NCI-H82 treated with DMSO at 0.1 percent for 48 hours (cell line): ENCODE measurements around the gene CCDC180.
"Not testable (repeated sequence)": the region's sequence is repeated elsewhere in the genome, so short reads cannot be mapped to it uniquely, and the experiment has no call there.

Experiments
- DNase-seq: peaks from one replicate; lab custom pipeline; 2025; ENCODE audit not compliant: unreplicated experiment; lab: John Stamatoyannopoulos, UW

CCDC180 gene

GRCh38 chr9:97307500-97308163 is at the start of gene CCDC180:
Gene CCDC180 (plus strand): TSS chr9:97307659. CDS start chr9:97308064, 405 bp downstream.
- no peak for DNase-seq

GRCh38 chr9:97259834-97260514 is 47.5 kb upstream of the CCDC180 start:
- not testable (repeated sequence) for DNase-seq

GRCh38 chr9:97271292-97271691 is 36.2 kb upstream of the CCDC180 start:
- no peak for DNase-seq

- DNase-seq = no peak
Measured at GRCh38 chr9:97272072-97272471, 35.4 kb upstream of the CCDC180 start.

GRCh38 chr9:97276310-97276852 is 31.1 kb upstream of the CCDC180 start:
- no peak for DNase-seq

- DNase-seq = no peak
Measured at GRCh38 chr9:97277953-97278352, 29.5 kb upstream of the CCDC180 start.

- DNase-seq = no peak
Measured at GRCh38 chr9:97280755-97281330, 26.6 kb upstream of the CCDC180 start.

GRCh38 chr9:97283768-97284167 is 23.7 kb upstream of the CCDC180 start:
- no peak for DNase-seq

- no peak for DNase-seq
Measured at GRCh38 chr9:97284798-97285197, 22.7 kb upstream of the CCDC180 start.

- no peak for DNase-seq
Measured at GRCh38 chr9:97292200-97292599, 15.3 kb upstream of the CCDC180 start.

GRCh38 chr9:97293207-97293721 is 14.2 kb upstream of the CCDC180 start:
- DNase-seq = no peak

- DNase-seq = no peak
Measured at GRCh38 chr9:97293818-97294217, 13.6 kb upstream of the CCDC180 start.

GRCh38 chr9:97297889-97298288 is 9.6 kb upstream of the CCDC180 start:
- no peak for DNase-seq

- no peak for DNase-seq
Measured at GRCh38 chr9:97299809-97300414, 7.5 kb upstream of the CCDC180 start.

- no peak for DNase-seq
Measured at GRCh38 chr9:97300586-97300985, 6.9 kb upstream of the CCDC180 start.

- no peak for DNase-seq
Measured at GRCh38 chr9:97301974-97302373, 5.5 kb upstream of the CCDC180 start.

- no peak for DNase-seq
Measured at GRCh38 chr9:97304586-97304985, 2.9 kb upstream of the CCDC180 start.

GRCh38 chr9:97305501-97306298 is 1.8 kb upstream of the CCDC180 start:
- no peak for DNase-seq

- DNase-seq = no peak
Measured at GRCh38 chr9:97307091-97307490, 368 bp upstream of the CCDC180 start.

- DNase-seq = no peak
Measured at GRCh38 chr9:97309260-97309659, 1.8 kb downstream of the CCDC180 start.

- DNase-seq = no peak
Measured at GRCh38 chr9:97310023-97310422, 2.6 kb downstream of the CCDC180 start.
